HCT116 (cell line): Measurements from ENCODE around the gene SLC22A23.

Source experiments
- CTCF ChIP-seq, 3 experiments: fragments of 200-600 bp in 1 of 3; sonication (generic) in 1 of 3; IDR thresholded peaks in 2 of 3; conservative IDR thresholded peaks in 1 of 3; 2 replicates each; pipeline ENCODE4 v1.5.1; 2012 to 2017; ENCODE audit warnings: low read depth in 2 of 3, low read length in 2 of 3, antibody characterized with exemption in 1 of 3, borderline replicate concordance in 1 of 3, control low read depth in 1 of 3, mild to moderate bottlenecking in 1 of 3, mixed read lengths in 1 of 3, mixed run types in 1 of 3, moderate library complexity in 1 of 3; ENCODE audit not compliant: insufficient read depth in 1 of 3
- EZH2 ChIP-seq: fragments of 200-600 bp; sonication (generic); IDR thresholded peaks from 2 replicates; pipeline ENCODE4 v1.6.1; 2017; ENCODE audit warnings: antibody characterized with exemption, mixed run types
- ZBTB33 ChIP-seq: IDR thresholded peaks from 2 replicates; pipeline ENCODE4 v1.6.1; 2011; ENCODE audit warnings: mild to moderate bottlenecking, low read length, moderate library complexity; ENCODE audit not compliant: insufficient replicate concordance; ENCODE audit errors: extremely low read depth

GRCh38 chr6:3237761-3238662, 218.8 kb downstream of the SLC22A23 start:
- TF ChIP-seq EZH2: no peak
- no peak for TF ChIP-seq ZBTB33
- TF ChIP-seq CTCF (IDR thresholded peaks at IDR 0.05 in 2 of 3, conservative IDR thresholded peaks at IDR 0.05 in 1 of 3; ENCODE audit: borderline replicate concordance in 1 of 3, insufficient read depth in 1 of 3, low read depth in 2 of 3, low read length in 2 of 3): no peak
